HepG2 (cell line): ENCODE measurements around the gene ERF. TPM values are rescaled to one million over a fixed set of nuclear protein-coding genes. Genes with fewer than 3 reads are reported as not detected.
A peak's percentile ranks its signal among the peaks of the same experiment; 100 is the strongest.

Experiments
- AGO1 ChIP-seq: fragments of 200-400 bp; formaldehyde crosslinking; IDR thresholded peaks from 2 replicates; pipeline ENCODE4 v1.6.1; 2017; ENCODE audit warnings: mild to moderate bottlenecking, low read depth, low read length, moderate library complexity; ENCODE audit not compliant: poor library complexity, severe bottlenecking
- BCL3 ChIP-seq: sonication (generic); formaldehyde crosslinking; IDR thresholded peaks from 2 replicates; pipeline ENCODE4 v1.5.1; 2020; ENCODE audit warnings: mild to moderate bottlenecking, missing genetic modification reagents, moderate library complexity
- DR1 ChIP-seq: sonication (generic); formaldehyde crosslinking; IDR thresholded peaks from 2 replicates; pipeline ENCODE4 v1.8.0; 2021; ENCODE audit warnings: mild to moderate bottlenecking, missing genetic modification reagents, inconsistent platforms
- GABPA ChIP-seq, 2 experiments: IDR thresholded peaks; 2 replicates each; pipeline ENCODE4 v1.6.1; 2011 to 2016; ENCODE audit warnings: low read depth in 2 of 2, low read length in 1 of 2, missing biosample characterization in 1 of 2, missing genetic modification characterization in 1 of 2
- HOXD1 ChIP-seq: sonication (generic); formaldehyde crosslinking; IDR thresholded peaks from 2 replicates; pipeline ENCODE4 v1.5.0; 2020; ENCODE audit warnings: missing genetic modification reagents
- KDM3A ChIP-seq: IDR thresholded peaks from 2 replicates; pipeline ENCODE4 v1.6.1; 2018; ENCODE audit warnings: low read depth, missing compliant biosample characterization
- MED8 ChIP-seq: sonication (generic); formaldehyde crosslinking; IDR thresholded peaks from 2 replicates; pipeline ENCODE4 v1.8.1; 2023; ENCODE audit warnings: mild to moderate bottlenecking, missing genetic modification reagents; ENCODE audit not compliant: insufficient replicate concordance
- MIXL1 ChIP-seq: IDR thresholded peaks from 2 replicates; pipeline ENCODE4 v1.6.1; 2016
- NCOA2 ChIP-seq: sonication (generic); formaldehyde crosslinking; IDR thresholded peaks from 2 replicates; pipeline ENCODE4 v1.8.0; 2022; ENCODE audit warnings: inconsistent platforms
- RAD21 ChIP-seq: fragments of 450-650 bp; formaldehyde crosslinking; IDR thresholded peaks from 2 replicates; pipeline ENCODE4 v1.5.0; 2020; ENCODE audit warnings: mild to moderate bottlenecking
- RBFOX2 ChIP-seq: fragments of 200-400 bp; formaldehyde crosslinking; IDR thresholded peaks from 2 replicates; pipeline ENCODE4 v1.6.1; 2017; ENCODE audit warnings: low read depth, mild to moderate bottlenecking, low read length
- RELA ChIP-seq: sonication (generic); formaldehyde crosslinking; IDR thresholded peaks from 2 replicates; pipeline ENCODE4 v1.4.0; 2020; ENCODE audit warnings: missing genetic modification reagents
- REPIN1 ChIP-seq: sonication (generic); formaldehyde crosslinking; IDR thresholded peaks from 2 replicates; pipeline ENCODE4 v1.8.0; 2022; ENCODE audit warnings: missing genetic modification reagents, low read depth, mild to moderate bottlenecking, borderline replicate concordance
- SNRNP70 ChIP-seq: fragments of 200-400 bp; formaldehyde crosslinking; IDR thresholded peaks from 2 replicates; pipeline ENCODE4 v1.6.1; 2017; ENCODE audit warnings: mild to moderate bottlenecking, low read depth, low read length, moderate library complexity
- TBX2 ChIP-seq: sonication (generic); formaldehyde crosslinking; IDR thresholded peaks from 2 replicates; pipeline ENCODE4 v1.5.0; 2020; ENCODE audit warnings: missing genetic modification reagents, mild to moderate bottlenecking, borderline replicate concordance
- TCF7L2 ChIP-seq: IDR thresholded peaks from 2 replicates; pipeline ENCODE4 v1.6.1; 2011; ENCODE audit warnings: mild to moderate bottlenecking, low read depth, low read length, moderate library complexity
- TEAD2 ChIP-seq: sonication (generic); formaldehyde crosslinking; IDR thresholded peaks from 2 replicates; pipeline ENCODE4 v1.9.0; 2021; ENCODE audit warnings: missing genetic modification reagents
- TOE1 ChIP-seq: sonication (generic); formaldehyde crosslinking; IDR thresholded peaks from 2 replicates; pipeline ENCODE4 v1.4.0; 2020; ENCODE audit warnings: mild to moderate bottlenecking, missing genetic modification reagents
- TP53 ChIP-seq: sonication (generic); formaldehyde crosslinking; conservative IDR thresholded peaks from 2 replicates; pipeline ENCODE4 v1.4.0; 2020; ENCODE audit warnings: missing genetic modification reagents
- YY1 ChIP-seq: IDR thresholded peaks from 2 replicates; pipeline ENCODE4 v1.6.1; 2011; ENCODE audit warnings: low read length, low read depth, moderate library complexity, mild to moderate bottlenecking; ENCODE audit not compliant: insufficient read depth, insufficient replicate concordance
- ZBTB3 ChIP-seq: sonication (generic); formaldehyde crosslinking; IDR thresholded peaks from 2 replicates; pipeline ENCODE4 v1.4.0; 2020; ENCODE audit warnings: low read depth, mild to moderate bottlenecking, moderate library complexity, missing genetic modification reagents, borderline replicate concordance
- ZFP36 ChIP-seq: fragments of 150-350 bp; IDR thresholded peaks from 2 replicates; pipeline ENCODE4 v1.6.1; 2018; ENCODE audit warnings: borderline replicate concordance, low read length, low read depth; ENCODE audit not compliant: partially characterized antibody
- ZNF432 ChIP-seq: sonication (generic); formaldehyde crosslinking; IDR thresholded peaks from 2 replicates; pipeline ENCODE4 v1.5.0; 2020; ENCODE audit warnings: missing genetic modification reagents, mild to moderate bottlenecking, borderline replicate concordance
- ZNF614 ChIP-seq: IDR thresholded peaks from 2 replicates; pipeline ENCODE4 v1.6.1; 2018; ENCODE audit warnings: missing biosample characterization, missing genetic modification reagents, inconsistent platforms, borderline replicate concordance
- ZNF616 ChIP-seq: sonication (generic); formaldehyde crosslinking; IDR thresholded peaks from 2 replicates; pipeline ENCODE4 v1.5.0; 2020; ENCODE audit warnings: low read depth, mild to moderate bottlenecking, missing genetic modification reagents
- ZNF619 ChIP-seq: sonication (generic); formaldehyde crosslinking; IDR thresholded peaks from 2 replicates; pipeline ENCODE4 v1.4.0; 2020; ENCODE audit warnings: mild to moderate bottlenecking, missing genetic modification reagents
- ZNF674 ChIP-seq: sonication (generic); formaldehyde crosslinking; IDR thresholded peaks from 2 replicates; pipeline ENCODE4 v1.5.0; 2020; ENCODE audit warnings: low read depth, mild to moderate bottlenecking, missing genetic modification reagents
- ZNF713 ChIP-seq: sonication (generic); formaldehyde crosslinking; IDR thresholded peaks from 2 replicates; pipeline ENCODE4 v1.4.0; 2020; ENCODE audit warnings: mild to moderate bottlenecking, missing genetic modification reagents
- ZNF749 ChIP-seq: sonication (generic); formaldehyde crosslinking; IDR thresholded peaks from 2 replicates; pipeline ENCODE4 v1.8.0; 2022; ENCODE audit warnings: mild to moderate bottlenecking, missing genetic modification reagents, moderate library complexity, borderline replicate concordance
- ZNF781 ChIP-seq: sonication (generic); formaldehyde crosslinking; IDR thresholded peaks from 2 replicates; pipeline ENCODE4 v1.5.1; 2020; ENCODE audit warnings: borderline replicate concordance, mild to moderate bottlenecking, missing genetic modification reagents; ENCODE audit errors: not compliant biosample characterization
- ZNF790 ChIP-seq: sonication (generic); formaldehyde crosslinking; IDR thresholded peaks from 2 replicates; pipeline ENCODE4 v1.8.0; 2022; ENCODE audit warnings: missing genetic modification reagents, mild to moderate bottlenecking, borderline replicate concordance
- polyA plus RNA-seq, 8 experiments: library from polyadenylated mRNA; depleted of rRNA in 3 of 8; stranded (reverse) in 7 of 8; unstranded in 1 of 8; fragments of >200 nt; fragmentation: Illumina TruSeq in 4 of 8; extraction: Trizol in 4 of 8; gene quantifications; 2 replicates each; pipeline versions ENCODE4 v1.2.1 to v1.2.3, GENCODE V29; 2011 to 2016; ENCODE audit warnings: low read depth in 4 of 8, missing spikeins in 1 of 8, mixed read lengths in 1 of 8; ENCODE audit not compliant: insufficient read depth in 1 of 8
- total RNA-seq, 5 experiments: library from RNA; depleted of rRNA; stranded (reverse); fragments of >200 nt; fragmentation: Illumina TruSeq; extraction: Trizol; gene quantifications; 2 replicates each; pipeline ENCODE4 v1.2.3, GENCODE V29; 2016; ENCODE audit warnings: low read depth in 1 of 5

ERF gene
- total and polyA plus RNA-seq, 2 of the 13 experiments (the other 11 are each of a cell fraction or from before 2014, with no cell fraction given): 67.1 to 69.9 TPM

GRCh38 chr19:42283188-42284065 is 28.5 kb upstream of the ERF start (continued):
- TF ChIP-seq ZNF616: no peak
- peak; percentile 14; the same call in 1 of the 2 replicates for TF ChIP-seq RAD21 (CRISPR knock-in tag)
- TF ChIP-seq ZNF713 (CRISPR knock-in tag): no peak
- no peak for TF ChIP-seq RELA (CRISPR knock-in tag)
- TF ChIP-seq ZNF790 (CRISPR knock-in tag): no peak
- no peak for TF ChIP-seq ZNF674 (CRISPR knock-in tag)
- TF ChIP-seq RBFOX2: peak; percentile 83
- TF ChIP-seq ZNF614: no peak
- TF ChIP-seq MIXL1 (CRISPR knock-in tag): no peak
- TF ChIP-seq NCOA2 (CRISPR knock-in tag): no peak
- TF ChIP-seq TEAD2 (CRISPR knock-in tag): no peak
- TF ChIP-seq SNRNP70: no peak
- no peak for TF ChIP-seq ZBTB3 (CRISPR knock-in tag)
- TF ChIP-seq TP53 (CRISPR knock-in tag): no peak
- TF ChIP-seq ZNF432 (CRISPR knock-in tag): no peak
- TF ChIP-seq ZFP36: no peak
- no peak for TF ChIP-seq TOE1 (CRISPR knock-in tag)
- no peak for TF ChIP-seq ZNF619 (CRISPR knock-in tag)
- no peak for TF ChIP-seq AGO1
- no peak for TF ChIP-seq KDM3A (CRISPR knock-in tag)
- TF ChIP-seq ZNF749 (CRISPR knock-in tag): no peak
- TF ChIP-seq TBX2: peak; percentile 62; the same call in 1 of the 2 replicates
- no peak for TF ChIP-seq DR1 (CRISPR knock-in tag)
- TF ChIP-seq YY1: no peak
- no peak for TF ChIP-seq ZNF781 (CRISPR knock-in tag)
- no peak for TF ChIP-seq BCL3 (CRISPR knock-in tag)
- no peak for TF ChIP-seq TCF7L2
- no peak for TF ChIP-seq REPIN1 (CRISPR knock-in tag)
- no peak for TF ChIP-seq GABPA (IDR thresholded peaks at IDR 0.05; ENCODE audit: low read depth, low read length)
- no peak for TF ChIP-seq GABPA (CRISPR knock-in tag; IDR thresholded peaks at IDR 0.05; ENCODE audit: low read depth)
- no peak for TF ChIP-seq HOXD1 (CRISPR knock-in tag)
- TF ChIP-seq MED8 (CRISPR knock-in tag): no peak
